Lung (tissue), 12 donors: ENCODE data around the gene RNF13. TPM values are rescaled to one million over a fixed set of nuclear protein-coding genes. Genes with fewer than 3 reads are reported as not detected.
"Not testable (repeated sequence)": the region's sequence is repeated elsewhere in the genome, so short reads cannot be mapped to it uniquely, and the experiment has no call there.

Experiments
- ATAC-seq: fragments of 200-7000 bp; cut with Tn5 transposase; one replicate; pipeline ENCODE4 v1.9.1; 2020; ENCODE audit warnings: moderate number of reproducible peaks; ENCODE audit not compliant: insufficient read depth, low FRiP score
- DNase-seq, 3 donors: peaks; one replicate each; pipeline ENCODE4 v3.0.0-alpha.2; 2013 to 2017
- H3K27ac ChIP-seq, 2 donors: one replicate each; pipeline ENCODE4 v1.5.1; 2013; ENCODE audit warnings: mild to moderate bottlenecking in 2 of 2, moderate library complexity in 2 of 2, control low read depth in 1 of 2, inconsistent platforms in 1 of 2, low read depth in 1 of 2, low read length in 1 of 2
- H3K27me3 ChIP-seq, 3 donors: one replicate each; pipeline ENCODE4 v1.5.1; 2013; ENCODE audit warnings: low read length in 2 of 3; ENCODE audit not compliant: control insufficient read depth in 3 of 3, insufficient read depth in 3 of 3
- H3K36me3 ChIP-seq, 4 donors: one replicate each; pipeline ENCODE4 v1.5.1; 2013; ENCODE audit warnings: low read length in 4 of 4, mild to moderate bottlenecking in 1 of 4, moderate library complexity in 1 of 4; ENCODE audit not compliant: control insufficient read depth in 4 of 4, insufficient read depth in 4 of 4
- H3K4me1 ChIP-seq, 5 donors: one replicate each; pipeline ENCODE4 v1.5.1; 2013; ENCODE audit warnings: low read length in 5 of 5, mild to moderate bottlenecking in 2 of 5, moderate library complexity in 1 of 5; ENCODE audit not compliant: control insufficient read depth in 5 of 5, insufficient read depth in 5 of 5
- H3K4me3 ChIP-seq: one replicate; pipeline ENCODE4 v1.5.1; 2013; ENCODE audit warnings: mild to moderate bottlenecking, control low read depth, moderate library complexity
- H3K9ac ChIP-seq, 2 donors: one replicate each; pipeline ENCODE4 v1.5.1; 2013; ENCODE audit warnings: low read length in 2 of 2, control low read depth in 1 of 2; ENCODE audit not compliant: insufficient read depth in 1 of 2
- H3K9me3 ChIP-seq, 4 donors: one replicate each; pipeline ENCODE4 v1.5.1; 2013; ENCODE audit warnings: low read length in 3 of 4, mild to moderate bottlenecking in 1 of 4, moderate library complexity in 1 of 4; ENCODE audit not compliant: control insufficient read depth in 4 of 4, insufficient read depth in 3 of 4
- WGBS, 2 donors: extraction: QIAGEN DNeasy Blood & Tissue Kit; methylation state at CpG; one replicate each; pipeline ENCODE4 v1.1.7; 2013; 5-methylcytosine and 5-hydroxymethylcytosine counted together
- polyA plus RNA-seq, 2 donors: library from polyadenylated mRNA; stranded (reverse); fragments of 200-250 nt; gene quantifications; one replicate each; pipeline ENCODE4 v1.2.1, GENCODE V29; 2013
- total RNA-seq, 2 donors: library from RNA; depleted of rRNA in 1 of 2; stranded (reverse); fragments of >200 nt in 1 of 2; gene quantifications; one replicate each; pipeline ENCODE4 v1.2.1, GENCODE V29; 2014 to 2021
- TF ChIP-seq, protein P1 (sequence below): IDR thresholded peaks from 2 replicates; pipeline ENCODE4 v1.5.1; 2012; ENCODE audit warnings: mild to moderate bottlenecking; ENCODE audit errors: control extremely low read depth, extremely low read depth
- donor health status: control.
- donor health status: control.
- donor health status: Bipolar disorder and iron deficiency.
- donor health status: healthy.
- donor health status: DM: yes; HTN: yes; CAD: no.

Gene RNF13
- total and polyA plus RNA-seq, 4 donors, result 56.2 to 170 (median 96.7) TPM

DNA sequence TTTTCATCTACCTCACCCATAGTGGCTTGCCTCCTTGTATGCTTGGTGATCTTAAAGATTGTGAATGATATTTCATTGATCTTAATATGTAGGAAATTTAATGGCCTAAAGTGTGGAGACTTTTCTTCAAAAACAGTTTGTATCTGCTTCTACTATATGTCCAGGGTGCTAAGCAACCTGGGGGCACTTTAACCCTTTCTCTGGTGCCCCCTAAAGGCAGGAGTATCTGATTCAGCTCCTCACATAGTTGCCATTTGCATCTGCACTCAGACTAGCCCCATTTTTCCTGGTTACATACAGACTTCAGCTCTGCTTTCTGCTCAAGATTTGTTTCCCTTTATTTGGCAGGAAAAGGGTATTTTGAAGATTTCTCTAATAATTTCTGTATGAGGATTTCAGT is 162.9 kb downstream of the RNF13 start:
- TF ChIP-seq, protein P1, sequence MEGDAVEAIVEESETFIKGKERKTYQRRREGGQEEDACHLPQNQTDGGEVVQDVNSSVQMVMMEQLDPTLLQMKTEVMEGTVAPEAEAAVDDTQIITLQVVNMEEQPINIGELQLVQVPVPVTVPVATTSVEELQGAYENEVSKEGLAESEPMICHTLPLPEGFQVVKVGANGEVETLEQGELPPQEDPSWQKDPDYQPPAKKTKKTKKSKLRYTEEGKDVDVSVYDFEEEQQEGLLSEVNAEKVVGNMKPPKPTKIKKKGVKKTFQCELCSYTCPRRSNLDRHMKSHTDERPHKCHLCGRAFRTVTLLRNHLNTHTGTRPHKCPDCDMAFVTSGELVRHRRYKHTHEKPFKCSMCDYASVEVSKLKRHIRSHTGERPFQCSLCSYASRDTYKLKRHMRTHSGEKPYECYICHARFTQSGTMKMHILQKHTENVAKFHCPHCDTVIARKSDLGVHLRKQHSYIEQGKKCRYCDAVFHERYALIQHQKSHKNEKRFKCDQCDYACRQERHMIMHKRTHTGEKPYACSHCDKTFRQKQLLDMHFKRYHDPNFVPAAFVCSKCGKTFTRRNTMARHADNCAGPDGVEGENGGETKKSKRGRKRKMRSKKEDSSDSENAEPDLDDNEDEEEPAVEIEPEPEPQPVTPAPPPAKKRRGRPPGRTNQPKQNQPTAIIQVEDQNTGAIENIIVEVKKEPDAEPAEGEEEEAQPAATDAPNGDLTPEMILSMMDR, result no peak
- DNase-seq, result no peak

DNA sequence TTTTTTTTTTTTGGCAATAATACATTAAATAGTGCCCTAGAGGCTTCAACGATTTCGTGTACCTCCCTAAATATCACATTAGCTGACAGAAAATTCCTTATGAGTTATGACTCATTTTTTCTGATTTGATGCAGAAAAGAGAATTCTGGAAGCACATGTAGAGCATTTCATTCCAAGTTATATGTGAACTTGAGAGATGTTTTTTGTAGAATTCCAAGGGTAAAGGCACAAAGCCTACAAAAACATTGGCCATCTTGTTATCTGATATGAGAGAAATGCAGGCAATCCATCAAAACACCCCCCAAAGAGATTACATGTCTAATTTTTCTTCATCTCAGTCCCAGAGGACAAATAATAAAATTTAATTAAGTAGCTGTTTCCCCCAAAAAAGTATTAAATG is 164.4 kb downstream of the RNF13 start:
- DNase-seq (no peak), ATAC-seq (no peak)
- peaks cover 0 to 2% (median 0%) of the 10 kb centered on the region in 4 donors for H3K9me3 ChIP-seq
- no peak overlapping the region for H3K9ac ChIP-seq
- peaks cover 0 to 4% (median under 1%) of the 10 kb centered on the region in 5 donors for H3K4me1 ChIP-seq
- TF ChIP-seq, protein P1, result no peak
- H3K4me3 ChIP-seq, result no peak overlapping the region
- H3K27ac ChIP-seq, result no peak overlapping the region
- H3K36me3 ChIP-seq, result no peaks in the 10 kb centered on the region
- H3K27me3 ChIP-seq, result no peaks in the 10 kb centered on the region
- 78 to 84% methylated on average over 2 of the region's 2 CpGs for WGBS, 2 donors

More for the DNA sequence above, 162.9 kb downstream of the RNF13 start:
- Histone ChIP-seq H3K4me3 (no peak overlapping the region), H3K36me3 (no peaks in the 10 kb centered on the region), H3K27ac (no peak overlapping the region), H3K27me3 (no peaks in the 10 kb centered on the region), H3K4me1 (peaks cover 0 to 8% (median 2%) of the 10 kb centered on the region in 5 donors), H3K9ac (no peak overlapping the region), H3K9me3 (peaks cover 0 to 2% (median 0%) of the 10 kb centered on the region in 4 donors)
- ATAC-seq, result no peak

DNA sequence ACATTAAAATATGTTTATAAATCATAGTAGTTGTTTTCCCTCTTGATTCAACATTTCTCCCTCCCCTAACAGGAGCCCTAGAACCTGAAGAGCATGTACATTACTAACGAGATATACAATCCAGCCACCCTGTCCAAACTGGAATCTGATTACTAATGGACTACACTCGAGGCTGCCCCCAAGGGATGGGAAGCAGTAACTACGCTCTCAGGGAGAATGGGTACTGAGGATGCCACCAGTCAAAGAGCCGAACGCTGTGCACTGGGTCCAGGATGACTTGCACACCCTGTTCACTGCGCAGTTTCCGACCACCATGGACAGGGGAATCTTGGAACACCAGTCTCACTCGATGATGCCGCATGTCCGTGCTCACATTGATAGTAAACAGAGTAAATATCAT is 169.0 kb downstream of the RNF13 start:
- H3K27ac ChIP-seq, DNase-seq, ATAC-seq, H3K4me3 ChIP-seq, H3K27me3 ChIP-seq, H3K9ac ChIP-seq, H3K9me3 ChIP-seq, H3K36me3 ChIP-seq, H3K4me1 ChIP-seq: not testable (repeated sequence)
- 66 to 74% methylated on average over 3 to 5 of the region's 10 CpGs for WGBS, 2 donors

DNA sequence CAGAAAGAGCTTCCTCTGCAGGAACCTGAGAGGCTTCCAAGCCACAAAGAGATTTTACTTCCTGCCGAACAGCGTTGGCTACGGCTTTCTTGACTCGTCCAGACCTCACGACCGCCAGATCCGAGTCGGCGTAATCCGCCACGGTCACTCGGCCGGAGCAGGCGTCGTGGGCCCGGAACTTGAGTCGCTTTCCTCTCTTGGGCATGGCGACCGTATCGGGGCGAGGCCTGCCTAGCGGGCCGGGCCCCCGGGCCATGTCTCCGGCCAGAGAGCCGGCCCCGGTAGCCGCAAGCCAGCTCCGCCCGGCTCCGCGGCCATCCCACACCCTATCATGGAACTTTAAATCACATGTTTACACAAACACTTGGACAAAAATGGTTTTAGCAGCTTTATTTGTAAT is 170.0 kb downstream of the RNF13 start:
- H3K36me3 ChIP-seq, H3K9me3 ChIP-seq, H3K4me1 ChIP-seq, DNase-seq, ATAC-seq, H3K27me3 ChIP-seq, H3K9ac ChIP-seq, H3K4me3 ChIP-seq, H3K27ac ChIP-seq: not testable (repeated sequence)
- WGBS, 2 donors, result 95 to 96% methylated on average over 32 of the region's 32 CpGs

DNA sequence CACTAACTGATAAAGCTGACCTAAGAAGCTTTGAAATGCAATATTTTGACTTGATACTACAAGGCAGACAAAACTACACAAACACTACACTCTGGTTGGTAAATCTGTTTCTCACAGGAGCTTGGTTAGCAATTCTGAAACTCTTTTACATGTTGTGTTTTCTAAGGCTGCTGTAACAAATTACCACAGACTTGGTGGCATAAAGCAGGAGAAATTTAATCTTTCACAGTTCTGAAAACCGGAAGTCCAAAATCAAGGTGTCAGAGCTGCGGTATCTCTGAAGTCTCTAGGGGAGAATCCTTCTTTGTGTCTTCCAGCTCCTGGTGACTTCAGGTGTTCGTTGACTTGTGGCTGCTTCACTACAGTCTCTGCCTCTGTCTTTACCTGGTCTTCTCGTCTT is 170.6 kb downstream of the RNF13 start:
- H3K4me1 ChIP-seq, result no peaks in the 10 kb centered on the region
- ATAC-seq, result no peak
- TF ChIP-seq, protein P1, result no peak

More for the DNA sequence above, 170.6 kb downstream of the RNF13 start:
- DNase-seq, result no peak
- Histone ChIP-seq H3K27ac (no peak overlapping the region), H3K36me3 (no peaks in the 10 kb centered on the region), H3K27me3 (no peaks in the 10 kb centered on the region), H3K9ac (no peak overlapping the region), H3K9me3 (peaks cover 0 to 4% (median 0%) of the 10 kb centered on the region in 4 donors), H3K4me3 (no peak overlapping the region)
- 91 to 92% methylated on average over 4 of the region's 4 CpGs for WGBS, 2 donors
